Measurements from ENCODE around the gene ABI3BP.

ABI3BP gene

GRCh38 chr3:100882571-100882984 is 110.6 kb downstream of the ABI3BP start:
- no peak for DNase-seq (ENCODE audit: low read depth)

DNA sequence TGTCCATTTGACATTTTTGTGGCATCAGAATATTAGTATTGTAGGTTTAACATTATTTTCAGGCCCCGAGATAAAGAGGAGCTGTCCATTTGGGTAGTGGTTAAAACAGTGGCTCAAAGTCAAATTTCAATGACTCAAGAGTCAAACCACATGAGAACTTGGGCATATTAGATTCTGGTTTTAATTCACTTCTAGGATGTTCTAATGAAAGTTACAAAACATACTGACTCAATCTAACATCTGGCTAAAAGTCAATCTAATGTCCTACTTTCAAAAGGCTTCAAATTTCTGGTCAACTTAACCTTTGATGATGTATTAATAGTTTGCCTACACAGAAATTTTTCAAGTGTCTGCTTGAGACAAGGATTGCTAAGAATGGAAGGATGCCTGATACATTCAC is 112.4 kb downstream of the ABI3BP start:
- DNase-seq (ENCODE audit: low read depth) = no peak

DNA sequence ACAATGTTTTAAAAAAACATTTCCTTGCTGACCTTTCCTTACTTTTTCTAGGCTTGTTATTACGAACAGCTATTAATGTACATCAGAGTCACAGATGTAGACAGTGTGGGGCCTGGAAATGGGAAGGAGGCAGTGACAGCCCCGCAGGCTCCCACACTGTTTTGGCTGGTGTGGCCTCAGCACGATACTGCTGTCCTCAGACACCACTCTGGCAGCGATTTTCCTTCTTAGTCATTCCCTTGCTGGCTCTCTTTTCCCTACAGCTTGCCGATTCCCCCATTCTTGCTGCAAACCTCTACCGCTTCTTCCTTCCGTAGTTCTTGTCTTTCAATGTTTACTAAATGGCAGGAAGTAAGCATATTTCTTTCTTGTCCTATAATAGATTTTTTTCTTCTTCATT is 113.1 kb downstream of the ABI3BP start:
- DNase-seq (ENCODE audit: low read depth) = no peak

GRCh38 chr3:100879195-100879810 is 113.9 kb downstream of the ABI3BP start:
- DNase-seq (ENCODE audit: low read depth) = no peak

DNA sequence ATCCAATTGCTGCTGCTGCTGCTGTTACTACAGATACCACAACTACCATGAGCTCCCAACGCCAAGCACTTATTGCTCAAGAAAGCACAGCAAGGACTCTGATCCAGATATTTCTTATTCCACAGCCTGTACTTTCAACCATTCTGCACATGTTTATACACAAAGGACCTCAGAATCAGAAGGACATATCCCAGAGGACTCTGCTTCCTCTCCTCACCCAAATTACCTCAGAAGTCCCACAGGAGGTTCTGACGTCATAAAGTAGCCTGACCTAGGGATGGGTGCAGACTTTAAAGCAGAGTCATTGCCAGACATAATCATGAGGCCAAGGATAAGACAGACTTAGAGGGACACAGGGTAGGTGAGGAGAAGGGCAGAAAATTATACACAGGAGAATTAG is 115.9 kb downstream of the ABI3BP start:
- no peak for DNase-seq (ENCODE audit: low read depth)

DNA sequence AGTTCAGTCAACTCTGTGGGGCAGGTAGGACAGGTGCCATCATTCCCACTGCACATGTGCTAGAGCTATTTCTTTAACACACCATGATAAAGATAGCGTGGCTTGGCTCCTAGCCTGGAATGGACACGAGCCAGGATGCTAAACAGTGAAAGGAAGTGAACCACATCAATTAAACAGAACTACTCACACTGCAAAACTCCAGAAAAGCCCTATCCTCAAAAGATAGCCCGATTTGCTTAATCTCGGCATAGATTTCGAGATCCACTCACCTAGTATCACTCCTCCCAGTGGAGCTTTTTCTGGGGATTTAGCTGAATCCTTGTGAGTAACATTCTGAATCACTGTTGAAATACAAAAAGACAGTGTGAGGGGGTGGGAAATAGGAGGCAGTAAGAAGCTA is 118.0 kb downstream of the ABI3BP start:
- no peak for DNase-seq (ENCODE audit: low read depth)

DNA sequence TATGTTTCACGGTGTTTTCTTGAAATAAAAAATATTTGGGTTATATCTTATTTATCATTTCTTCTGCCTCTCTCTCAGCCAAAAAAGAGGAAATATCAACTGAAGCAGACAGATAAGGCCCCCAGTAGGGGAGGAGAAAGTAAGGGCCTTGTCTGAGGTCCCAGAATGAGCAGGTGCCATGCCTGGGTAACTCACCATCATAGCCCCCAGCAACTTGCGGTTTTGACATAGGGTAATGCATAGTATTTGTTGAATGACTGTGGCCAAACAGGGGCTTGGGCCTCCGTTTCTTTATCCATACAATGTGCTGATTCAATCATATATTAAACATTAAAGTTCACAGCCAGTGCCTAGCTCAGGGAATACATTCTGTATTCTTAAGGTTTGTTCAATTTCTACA is 119.6 kb downstream of the ABI3BP start:
- no peak for DNase-seq (ENCODE audit: low read depth)

DNA sequence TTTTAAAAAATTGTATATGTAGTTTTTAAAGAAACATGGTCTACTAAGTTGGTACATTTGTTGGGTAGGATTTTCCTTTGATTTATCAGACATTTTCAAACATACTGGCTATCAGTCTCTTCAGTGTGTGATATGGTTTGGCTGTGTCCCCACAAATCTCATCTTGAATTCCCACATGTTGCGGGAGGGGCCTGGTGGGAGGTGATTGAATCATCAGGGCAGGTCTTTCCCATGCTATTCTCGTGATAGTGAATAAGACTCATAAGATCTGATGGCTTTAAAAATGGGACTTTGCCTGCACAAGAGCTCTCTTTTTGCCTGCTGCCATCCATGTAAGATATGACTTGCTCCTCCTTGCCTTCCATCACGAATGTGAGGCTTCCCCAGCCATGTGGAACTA is 121.9 kb downstream of the ABI3BP start:
- DNase-seq (ENCODE audit: low read depth) = no peak

GRCh38 chr3:100869787-100870186 is 123.4 kb downstream of the ABI3BP start:
- DNase-seq (ENCODE audit: low read depth) = no peak

- DNase-seq (ENCODE audit: low read depth) = no peak
These were observed 124.3 kb downstream of the ABI3BP start for GRCh38 chr3:100868894-100869293.

DNA sequence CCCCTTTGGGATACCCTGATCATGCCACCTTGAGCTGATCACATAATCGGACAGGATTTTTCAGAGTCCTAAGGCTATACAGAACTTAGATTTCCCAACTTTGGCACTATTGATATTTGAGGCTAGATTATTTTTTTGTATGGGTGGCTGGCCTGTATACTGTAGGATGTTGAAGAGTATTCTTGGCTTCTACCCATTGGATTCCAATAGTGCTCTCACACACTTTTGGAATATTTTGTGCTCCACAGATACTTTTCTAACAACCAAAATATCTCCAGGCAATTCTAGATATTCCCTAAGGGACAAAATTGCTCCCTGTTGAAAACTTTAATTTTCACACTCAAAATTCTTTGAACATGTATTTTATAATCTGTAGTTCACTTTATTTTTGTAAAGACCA is 125.1 kb downstream of the ABI3BP start:
- no peak for DNase-seq (ENCODE audit: low read depth)

DNA sequence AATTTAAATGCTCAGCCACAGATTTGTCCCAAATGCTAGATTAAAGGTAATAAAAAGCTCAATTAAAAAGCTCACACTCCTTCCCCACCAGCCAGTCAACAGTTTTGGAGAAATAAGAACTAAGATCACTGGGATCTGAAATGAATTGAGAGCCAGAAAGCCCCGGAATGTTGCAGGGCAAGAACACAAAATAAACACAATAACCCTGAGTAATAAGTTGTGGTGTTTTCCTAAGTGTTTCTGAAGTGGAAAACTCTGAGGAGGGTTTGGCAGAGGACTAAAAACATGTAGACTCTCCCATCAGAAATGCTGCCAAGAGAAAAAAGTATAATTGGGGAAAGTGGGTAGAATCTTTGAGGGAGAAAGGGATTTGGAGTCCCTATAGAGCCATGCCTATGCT is 127.8 kb downstream of the ABI3BP start:
- DNase-seq (ENCODE audit: low read depth) = no peak

GRCh38 chr3:100864471-100865250 is 128.6 kb downstream of the ABI3BP start:
- no peak for DNase-seq (ENCODE audit: low read depth)

GRCh38 chr3:100857863-100858262 is 135.4 kb downstream of the ABI3BP start:
- DNase-seq (ENCODE audit: low read depth) = no peak

DNA sequence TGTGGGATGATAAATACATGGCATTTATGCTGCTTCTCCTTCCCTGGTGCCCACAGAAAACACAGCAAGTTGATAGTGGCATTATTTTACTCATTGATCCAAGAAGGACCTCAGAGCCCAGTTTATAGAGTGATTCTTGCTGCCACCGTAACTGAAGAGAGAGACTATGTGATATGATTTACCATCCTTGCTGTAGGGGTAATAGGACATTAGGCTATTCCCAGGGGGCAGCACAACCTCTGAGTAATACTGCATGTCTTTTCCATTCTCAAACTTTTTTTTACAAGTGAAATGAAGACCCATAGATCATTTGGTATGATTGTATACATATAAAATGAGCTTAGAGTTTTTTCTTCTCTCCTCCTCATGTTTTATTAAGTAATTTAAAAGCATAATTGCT is 136.4 kb downstream of the ABI3BP start:
- DNase-seq (ENCODE audit: low read depth) = no peak

DNA sequence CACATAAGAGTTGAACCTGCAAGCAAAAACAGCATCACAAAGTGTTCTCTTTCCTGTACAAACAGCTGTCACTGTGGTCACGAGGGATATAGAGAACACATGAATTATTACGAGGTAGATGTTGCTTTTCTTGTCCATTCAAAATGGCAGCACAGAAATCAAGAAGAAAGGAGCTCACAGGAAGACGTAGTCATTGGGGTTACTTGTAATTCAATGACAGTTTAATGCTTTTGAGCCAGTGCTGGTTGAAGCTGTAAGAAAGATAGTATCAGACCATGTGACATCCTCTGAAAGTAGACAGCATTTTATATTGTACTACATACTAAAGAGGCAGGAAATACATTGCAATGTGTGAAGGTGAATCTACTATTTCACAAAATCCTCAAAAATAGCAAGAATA is 140.4 kb downstream of the ABI3BP start:
- DNase-seq (ENCODE audit: low read depth) = no peak

GRCh38 chr3:100850701-100851100 is 142.5 kb downstream of the ABI3BP start:
- no peak for DNase-seq (ENCODE audit: low read depth)

DNA sequence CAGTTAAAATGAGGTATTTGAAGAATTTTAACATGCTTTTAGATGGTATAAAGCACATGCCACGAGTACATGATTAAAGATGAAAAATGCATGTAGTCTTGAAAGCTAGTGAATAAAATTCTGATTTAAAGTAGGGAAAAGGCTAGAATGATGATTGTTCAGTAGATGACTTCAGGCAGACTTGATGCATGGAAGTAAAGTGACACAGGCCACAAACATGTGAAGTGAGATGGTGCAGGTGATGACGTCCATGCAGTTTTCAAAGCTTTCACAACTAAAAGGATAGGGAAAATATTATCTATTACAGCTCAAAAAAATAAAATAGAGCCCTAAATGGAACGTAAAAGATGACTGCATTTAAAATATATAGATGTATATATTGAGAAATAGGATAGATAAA is 143.1 kb downstream of the ABI3BP start:
- no peak for DNase-seq (ENCODE audit: low read depth)

DNA sequence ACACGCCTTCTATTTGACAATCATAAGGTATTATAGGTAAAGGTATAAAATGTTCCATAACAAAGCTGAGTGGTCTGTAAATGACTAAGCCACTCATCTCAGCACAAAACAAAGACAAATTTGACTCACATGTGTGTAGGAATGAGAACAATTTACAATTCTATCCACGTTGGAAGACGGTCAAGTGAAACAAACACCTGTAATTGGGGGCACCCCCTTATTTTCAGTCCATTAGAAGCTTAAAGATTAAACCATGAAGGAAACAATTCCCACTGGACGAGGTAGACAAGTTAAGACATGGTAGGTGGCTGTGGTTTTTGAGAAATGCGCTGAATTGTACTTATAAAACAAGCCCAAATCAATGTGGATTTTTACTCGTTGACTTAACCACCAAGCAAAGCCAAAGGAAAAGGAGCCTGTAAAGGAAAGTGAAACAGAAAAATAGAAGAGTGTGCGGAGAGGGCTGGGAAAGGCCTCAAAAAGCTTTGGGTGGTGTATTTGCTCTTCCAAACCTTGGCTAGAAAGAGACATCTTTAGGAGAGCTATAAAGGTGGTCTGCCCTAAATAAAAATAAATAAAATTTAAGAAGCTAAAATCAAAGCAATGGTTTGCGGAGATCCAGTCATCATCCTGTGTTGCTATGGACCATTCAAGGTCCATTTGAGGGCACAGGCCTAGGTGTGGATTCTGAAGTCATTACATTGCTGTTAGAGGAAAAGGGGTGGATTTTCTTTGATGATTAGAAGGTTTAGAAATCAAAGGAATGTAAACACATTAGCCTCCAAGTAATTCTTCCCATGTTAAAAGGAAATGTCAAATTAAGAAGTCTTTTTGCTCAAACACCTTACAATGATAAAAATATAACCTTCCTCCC is 148.9 kb downstream of the ABI3BP start:
- DNase-seq (ENCODE audit: low read depth) = no peak

GRCh38 chr3:100838157-100838556 is 155.1 kb downstream of the ABI3BP start:
- DNase-seq (ENCODE audit: low read depth) = no peak

DNA sequence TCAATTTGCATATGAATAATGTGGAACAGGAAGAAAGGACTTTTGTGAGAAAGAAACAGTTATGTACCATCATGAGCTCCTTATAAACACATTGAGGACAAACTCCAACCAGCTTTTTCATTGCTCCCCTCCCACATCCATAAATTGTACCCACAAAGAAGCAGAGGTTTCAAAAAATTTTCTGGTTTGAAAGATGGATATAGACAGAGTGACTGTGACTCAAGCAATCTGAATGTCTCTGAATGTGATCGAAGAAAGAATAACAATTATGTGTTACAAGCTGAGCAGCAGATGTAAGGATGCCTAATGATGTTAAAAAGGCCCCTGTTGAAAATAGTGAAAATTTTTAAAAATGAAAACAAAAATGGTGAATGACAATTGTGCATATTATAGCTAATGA is 156.6 kb downstream of the ABI3BP start:
- no peak for DNase-seq (ENCODE audit: low read depth)

DNA sequence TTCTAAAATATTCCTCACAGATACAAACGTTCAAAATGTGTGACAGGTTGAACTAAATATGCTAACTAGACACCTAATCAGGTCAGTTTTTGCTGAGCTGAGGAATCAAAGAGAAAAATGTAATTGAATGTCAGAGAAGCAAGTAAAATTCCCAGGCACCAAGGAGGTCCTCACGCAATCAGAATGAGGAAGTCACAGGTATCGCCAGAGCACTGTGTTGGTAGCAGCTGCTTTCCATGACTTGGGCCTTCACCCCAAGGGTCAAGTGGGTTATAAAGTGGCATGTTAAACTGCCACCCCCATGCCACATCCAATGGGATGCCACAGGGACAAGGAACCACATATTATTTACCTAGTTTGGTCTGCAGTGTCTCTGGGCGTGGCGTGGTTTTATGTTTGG is 158.9 kb downstream of the ABI3BP start:
- DNase-seq (ENCODE audit: low read depth) = no peak

DNA sequence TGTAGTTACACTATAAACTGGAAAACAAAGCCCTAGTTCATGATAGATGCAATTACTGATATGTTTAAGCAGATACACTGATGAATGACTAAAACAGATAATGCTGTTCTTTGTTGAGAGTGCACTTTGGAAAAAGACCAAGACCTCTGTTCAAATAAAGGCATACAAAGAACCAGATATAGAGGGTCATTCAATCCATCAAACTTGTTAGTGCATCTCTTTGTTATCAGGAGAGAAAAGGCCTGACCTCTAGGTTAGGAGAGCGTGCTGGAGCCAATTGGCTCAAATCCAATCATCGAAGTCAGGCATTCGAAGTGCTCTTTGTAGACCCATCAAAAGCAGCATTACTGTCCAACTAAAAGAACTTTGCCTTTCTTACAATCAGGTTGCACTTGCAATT is 159.7 kb downstream of the ABI3BP start:
- DNase-seq (ENCODE audit: low read depth) = no peak
